Stimulated activated CD8-positive, alpha-beta memory T cell treated with anti-CD3 and anti-CD28 coated beads, Interleukin-7, amount 100 ng/mL, for 4 hours (primary cell): ENCODE data around the gene BRINP3.

Source experiments
- DNase-seq, 2 donors: peaks; one replicate each; pipeline ENCODE4 v3.0.0-alpha.2; 2020; ENCODE audit warnings: low read depth in 2 of 2

The BRINP3 gene

GRCh38 chr1:190116921-190117320, 360.7 kb downstream of the BRINP3 start:
- DNase-seq, result no peak

- DNase-seq, result no peak
Measured at GRCh38 chr1:190104961-190105360, 372.7 kb downstream of the BRINP3 start.

- no peak for DNase-seq
Measured at GRCh38 chr1:190102757-190103326, 374.8 kb downstream of the BRINP3 start.

GRCh38 chr1:190101756-190102155, 375.9 kb downstream of the BRINP3 start:
- no peak for DNase-seq

GRCh38 chr1:190098756-190099155, 378.9 kb downstream of the BRINP3 start:
- no peak for DNase-seq

GRCh38 chr1:190098107-190098506, 379.6 kb downstream of the BRINP3 start:
- DNase-seq, result no peak

- DNase-seq, result no peak
Measured at GRCh38 chr1:190095596-190095995, 382.1 kb downstream of the BRINP3 start.

GRCh38 chr1:190084552-190084951, 393.1 kb downstream of the BRINP3 start:
- no peak for DNase-seq

- DNase-seq, result no peak
Measured at GRCh38 chr1:190068304-190068703, 409.4 kb downstream of the BRINP3 start.

- DNase-seq, result no peak
Measured at GRCh38 chr1:190067592-190067991, 410.1 kb downstream of the BRINP3 start.

- no peak for DNase-seq
Measured at GRCh38 chr1:190066011-190066410, 411.7 kb downstream of the BRINP3 start.

- DNase-seq, result no peak
Measured at GRCh38 chr1:190049314-190049713, 428.4 kb downstream of the BRINP3 start.
